ENCODE results near the gene CD3E.
"Not testable (repeated sequence)": the region's sequence is repeated elsewhere in the genome, so short reads cannot be mapped to it uniquely, and the experiment has no call there.

DNA sequence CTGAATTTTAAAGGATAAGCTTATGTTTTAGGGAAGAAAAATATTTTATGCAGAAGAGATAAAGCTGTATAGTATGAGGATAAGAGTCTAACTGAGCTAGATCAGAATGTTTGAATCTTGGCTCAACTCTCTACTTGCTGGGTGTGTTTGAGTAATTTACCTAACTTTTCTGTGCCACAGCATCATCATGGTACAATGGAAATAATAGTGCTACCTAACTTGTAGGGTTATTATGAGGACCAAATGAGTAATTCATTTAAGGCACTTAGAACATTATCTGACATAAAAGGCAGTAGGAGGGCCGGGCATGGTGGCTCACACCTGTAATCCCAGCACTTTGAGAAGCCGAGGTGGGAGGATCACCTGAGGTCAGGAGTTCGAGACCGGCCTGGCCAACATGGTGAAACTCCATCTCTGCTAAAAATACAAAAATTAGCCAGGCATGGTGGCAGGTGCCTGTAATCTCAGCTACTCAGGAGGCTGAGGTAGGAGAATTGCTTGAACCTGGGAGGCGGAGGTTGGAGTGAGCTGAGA, 4.5 kb downstream of the CD3E start:
- TF ChIP-seq, protein P1, sequence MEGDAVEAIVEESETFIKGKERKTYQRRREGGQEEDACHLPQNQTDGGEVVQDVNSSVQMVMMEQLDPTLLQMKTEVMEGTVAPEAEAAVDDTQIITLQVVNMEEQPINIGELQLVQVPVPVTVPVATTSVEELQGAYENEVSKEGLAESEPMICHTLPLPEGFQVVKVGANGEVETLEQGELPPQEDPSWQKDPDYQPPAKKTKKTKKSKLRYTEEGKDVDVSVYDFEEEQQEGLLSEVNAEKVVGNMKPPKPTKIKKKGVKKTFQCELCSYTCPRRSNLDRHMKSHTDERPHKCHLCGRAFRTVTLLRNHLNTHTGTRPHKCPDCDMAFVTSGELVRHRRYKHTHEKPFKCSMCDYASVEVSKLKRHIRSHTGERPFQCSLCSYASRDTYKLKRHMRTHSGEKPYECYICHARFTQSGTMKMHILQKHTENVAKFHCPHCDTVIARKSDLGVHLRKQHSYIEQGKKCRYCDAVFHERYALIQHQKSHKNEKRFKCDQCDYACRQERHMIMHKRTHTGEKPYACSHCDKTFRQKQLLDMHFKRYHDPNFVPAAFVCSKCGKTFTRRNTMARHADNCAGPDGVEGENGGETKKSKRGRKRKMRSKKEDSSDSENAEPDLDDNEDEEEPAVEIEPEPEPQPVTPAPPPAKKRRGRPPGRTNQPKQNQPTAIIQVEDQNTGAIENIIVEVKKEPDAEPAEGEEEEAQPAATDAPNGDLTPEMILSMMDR (IDR thresholded peaks at IDR 0.05) = not testable (repeated sequence)
- TF ChIP-seq POLR2A (IDR thresholded peaks at IDR 0.05) = not testable (repeated sequence)
